Measurements from ENCODE around the gene TTC14.

The TTC14 gene

GRCh38 chr3:180640987-180641386 lies 39.0 kb downstream of the TTC14 start:
- DNase-seq = no peak

- no peak for DNase-seq
Measured at GRCh38 chr3:180646187-180646790, 44.3 kb downstream of the TTC14 start.

- DNase-seq = no peak
Measured at GRCh38 chr3:180656406-180656805, 54.4 kb downstream of the TTC14 start.

- no peak for DNase-seq
Measured at GRCh38 chr3:180657094-180657493, 55.1 kb downstream of the TTC14 start.
